Osteoblast (primary cell): ENCODE data around the gene FAM149A. TPM values are rescaled to one million over a fixed set of nuclear protein-coding genes. Genes with fewer than 3 reads are reported as not detected.

Experiments
- DNase-seq: peaks from one replicate; pipeline ENCODE4 v3.0.0; 2011; ENCODE audit warnings: low spot score, mixed read lengths; ENCODE audit not compliant: insufficient read length; ENCODE audit errors: missing footprints
- H2AFZ ChIP-seq: 2 replicates; pipeline ENCODE4 v1.6.0; 2011; ENCODE audit warnings: mild to moderate bottlenecking, low read length
- H3K27ac ChIP-seq: 2 replicates; pipeline ENCODE4 v1.5.1; 2011; ENCODE audit warnings: mild to moderate bottlenecking, low read depth, low read length, moderate library complexity
- H3K27me3 ChIP-seq: 2 replicates; pipeline ENCODE4 v1.6.0; 2012; ENCODE audit warnings: mild to moderate bottlenecking, control low read depth, inconsistent platforms, low read length, moderate library complexity; ENCODE audit not compliant: insufficient read depth
- H3K36me3 ChIP-seq: 2 replicates; pipeline ENCODE4 v1.5.1; 2011; ENCODE audit warnings: mild to moderate bottlenecking, low read length, control low read depth, moderate library complexity; ENCODE audit not compliant: insufficient read depth
- H3K4me1 ChIP-seq: 2 replicates; pipeline ENCODE4 v1.5.1; 2011; ENCODE audit warnings: mild to moderate bottlenecking, low read length, control low read depth, moderate library complexity; ENCODE audit not compliant: insufficient read depth
- H3K4me2 ChIP-seq: 2 replicates; pipeline ENCODE4 v1.6.0; 2011; ENCODE audit warnings: mild to moderate bottlenecking, low read length; ENCODE audit not compliant: insufficient read depth
- H3K4me3 ChIP-seq: fragments of 200-600 bp; sonication (generic); 3 replicates; pipeline ENCODE4 v1.5.1; 2012; ENCODE audit warnings: mild to moderate bottlenecking, low read length, inconsistent platforms; ENCODE audit not compliant: insufficient read depth
- H3K79me2 ChIP-seq: 2 replicates; pipeline ENCODE4 v1.6.0; 2012; ENCODE audit warnings: mild to moderate bottlenecking, low read length, control low read depth, inconsistent platforms; ENCODE audit not compliant: insufficient read depth
- H3K9me3 ChIP-seq: 2 replicates; pipeline ENCODE4 v1.5.1; 2011; ENCODE audit warnings: low read depth, low read length, control low read depth
- H4K20me1 ChIP-seq: 2 replicates; pipeline ENCODE4 v1.6.0; 2012; ENCODE audit warnings: mild to moderate bottlenecking, low read length, control low read depth; ENCODE audit not compliant: insufficient read depth
- total RNA-seq: library from RNA; depleted of rRNA; stranded (reverse); fragments of >200 nt; gene quantifications from 2 replicates; pipeline ENCODE4 v1.2.3, GENCODE V29; 2012
- TF ChIP-seq, protein P1 (sequence below): IDR thresholded peaks from 2 replicates; pipeline ENCODE4 v1.5.1; 2011; ENCODE audit warnings: mild to moderate bottlenecking, low read depth, low read length, moderate library complexity; ENCODE audit errors: extremely low read depth

FAM149A gene
- total RNA-seq, 1 donor, result 3.3 TPM

DNA sequence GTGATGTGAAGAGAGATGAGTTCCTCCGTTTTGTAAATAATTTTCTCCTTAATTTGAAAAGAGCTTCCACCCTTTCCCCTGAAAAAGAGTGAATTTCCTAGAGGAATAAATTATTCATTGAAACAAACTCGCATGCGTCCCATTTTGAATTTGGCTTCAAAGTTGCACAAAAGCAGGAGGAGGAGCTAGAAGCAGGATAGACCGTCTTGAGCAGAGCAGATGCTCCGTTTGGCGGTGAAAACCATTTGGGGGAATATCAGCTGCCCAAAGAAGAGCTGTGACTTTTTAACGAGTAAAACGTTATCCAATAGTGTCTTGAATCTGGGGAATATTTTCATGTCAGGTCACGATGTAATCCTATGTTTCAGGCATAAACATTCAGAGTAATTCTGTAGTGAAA lies 42.0 kb downstream of the FAM149A start:
- Histone ChIP-seq H3K4me2 (no peak overlapping the region), H3K36me3 (no peaks in the 10 kb centered on the region), H4K20me1 (no peaks in the 10 kb centered on the region), H3K9me3 (no peaks in the 10 kb centered on the region), H2AFZ (no peak overlapping the region), H3K27me3 (peaks cover 10% of the 10 kb centered on the region), H3K27ac (no peak overlapping the region), H3K4me1 (peaks cover 8% of the 10 kb centered on the region), H3K79me2 (no peaks in the 10 kb centered on the region), H3K4me3 (no peak overlapping the region)
- no peak for DNase-seq
- TF ChIP-seq, protein P1, sequence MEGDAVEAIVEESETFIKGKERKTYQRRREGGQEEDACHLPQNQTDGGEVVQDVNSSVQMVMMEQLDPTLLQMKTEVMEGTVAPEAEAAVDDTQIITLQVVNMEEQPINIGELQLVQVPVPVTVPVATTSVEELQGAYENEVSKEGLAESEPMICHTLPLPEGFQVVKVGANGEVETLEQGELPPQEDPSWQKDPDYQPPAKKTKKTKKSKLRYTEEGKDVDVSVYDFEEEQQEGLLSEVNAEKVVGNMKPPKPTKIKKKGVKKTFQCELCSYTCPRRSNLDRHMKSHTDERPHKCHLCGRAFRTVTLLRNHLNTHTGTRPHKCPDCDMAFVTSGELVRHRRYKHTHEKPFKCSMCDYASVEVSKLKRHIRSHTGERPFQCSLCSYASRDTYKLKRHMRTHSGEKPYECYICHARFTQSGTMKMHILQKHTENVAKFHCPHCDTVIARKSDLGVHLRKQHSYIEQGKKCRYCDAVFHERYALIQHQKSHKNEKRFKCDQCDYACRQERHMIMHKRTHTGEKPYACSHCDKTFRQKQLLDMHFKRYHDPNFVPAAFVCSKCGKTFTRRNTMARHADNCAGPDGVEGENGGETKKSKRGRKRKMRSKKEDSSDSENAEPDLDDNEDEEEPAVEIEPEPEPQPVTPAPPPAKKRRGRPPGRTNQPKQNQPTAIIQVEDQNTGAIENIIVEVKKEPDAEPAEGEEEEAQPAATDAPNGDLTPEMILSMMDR, result no peak

DNA sequence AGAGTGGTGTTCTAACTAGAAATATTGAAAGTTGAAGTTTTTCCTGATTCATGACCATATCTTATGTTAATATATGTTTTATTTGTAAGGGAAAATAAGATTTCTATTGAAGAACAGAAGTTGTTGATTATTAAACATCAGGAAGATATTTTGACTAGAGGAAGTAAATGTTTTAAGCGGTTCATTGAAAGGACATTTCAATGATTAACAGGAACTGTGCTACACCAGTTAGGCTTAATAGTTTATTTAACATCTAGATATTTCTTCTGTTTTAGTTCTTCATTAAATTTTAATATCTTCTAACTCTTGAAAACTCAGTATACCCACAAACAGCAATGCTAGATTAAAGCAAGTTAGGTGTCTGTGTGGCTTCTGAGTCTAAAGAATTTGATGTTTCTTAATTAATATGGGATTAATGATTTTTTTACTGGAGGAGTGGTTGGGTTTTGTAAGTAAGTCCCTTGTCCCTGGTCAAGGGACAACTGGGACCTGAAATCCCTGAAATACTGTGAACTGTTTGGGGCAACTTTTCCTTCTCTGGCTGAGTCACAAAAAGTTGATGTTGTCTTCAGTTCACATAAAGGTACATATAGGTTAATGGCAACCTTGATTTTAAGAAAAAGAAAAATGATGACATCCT lies 44.0 kb downstream of the FAM149A start:
- Histone ChIP-seq H3K27me3 (peaks cover 10% of the 10 kb centered on the region), H3K79me2 (no peaks in the 10 kb centered on the region)
- TF ChIP-seq, protein P1, result no peak

DNA sequence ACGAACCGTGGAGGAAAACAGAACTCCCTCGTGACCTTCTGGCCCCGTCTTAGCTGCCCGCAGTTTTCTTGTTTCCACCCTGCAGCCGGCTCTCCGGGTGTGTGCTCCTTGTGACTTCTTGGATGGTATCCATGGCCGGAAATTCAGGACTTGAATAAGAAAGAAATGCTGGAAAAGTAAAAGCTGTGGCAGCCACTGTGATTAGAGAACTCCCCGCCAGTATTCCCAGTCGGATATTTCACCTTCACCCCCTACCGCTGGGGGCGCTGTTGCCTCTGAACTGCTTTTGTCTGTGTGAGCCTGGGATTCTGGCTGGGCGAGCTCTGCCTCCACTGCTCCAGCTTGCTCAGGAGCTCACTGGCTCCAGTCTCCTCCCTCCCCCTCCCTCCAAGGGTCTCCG lies 45.4 kb downstream of the FAM149A start:
- DNase-seq, result no peak
- no peak overlapping the region for H3K4me3 ChIP-seq
- no peaks in the 10 kb centered on the region for H3K36me3 ChIP-seq
- no peak overlapping the region for H2AFZ ChIP-seq
- no peak overlapping the region for H3K4me2 ChIP-seq
- no peaks in the 10 kb centered on the region for H3K79me2 ChIP-seq
- no peaks in the 10 kb centered on the region for H3K9me3 ChIP-seq
- TF ChIP-seq, protein P1, result peak; percentile 65
- H3K27me3 ChIP-seq, result peaks cover 10% of the 10 kb centered on the region
- no peak overlapping the region for H3K27ac ChIP-seq
- no peaks in the 10 kb centered on the region for H4K20me1 ChIP-seq
- peaks cover 5% of the 10 kb centered on the region for H3K4me1 ChIP-seq

More for the DNA sequence above, 44.0 kb downstream of the FAM149A start:
- Histone ChIP-seq H2AFZ (no peak overlapping the region), H3K4me2 (no peak overlapping the region), H3K4me1 (peaks cover 8% of the 10 kb centered on the region), H3K4me3 (no peak overlapping the region), H3K36me3 (no peaks in the 10 kb centered on the region), H3K9me3 (no peaks in the 10 kb centered on the region), H3K27ac (no peak overlapping the region), H4K20me1 (no peaks in the 10 kb centered on the region)
- no peak for DNase-seq

DNA sequence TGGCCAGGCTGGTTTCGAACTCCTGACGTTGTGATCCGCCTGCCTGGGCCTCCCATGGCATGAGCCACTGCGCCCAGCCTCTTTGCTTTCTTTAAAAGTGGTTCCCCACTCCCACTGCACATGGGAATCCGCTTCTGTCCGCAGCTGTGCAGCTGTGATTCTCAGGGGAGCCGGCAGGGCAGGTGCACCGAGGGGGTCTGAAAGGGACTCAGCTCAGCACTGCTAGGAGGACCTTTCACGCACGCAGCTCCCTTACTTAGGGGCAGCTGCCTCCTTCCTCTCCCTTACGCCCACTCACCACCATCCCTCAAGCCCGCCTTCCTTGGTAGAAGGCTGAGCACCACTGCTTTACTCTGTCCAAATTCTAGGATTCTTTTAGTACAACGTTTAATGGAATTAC lies 46.4 kb downstream of the FAM149A start:
- H3K9me3 ChIP-seq, result no peaks in the 10 kb centered on the region
- H3K4me1 ChIP-seq, result no peaks in the 10 kb centered on the region
- peaks cover 10% of the 10 kb centered on the region for H3K27me3 ChIP-seq
- TF ChIP-seq, protein P1, result no peak
- H3K27ac ChIP-seq, result no peak overlapping the region
- no peak for DNase-seq
- no peak overlapping the region for H3K4me3 ChIP-seq
- no peaks in the 10 kb centered on the region for H4K20me1 ChIP-seq
- no peak overlapping the region for H2AFZ ChIP-seq
- no peaks in the 10 kb centered on the region for H3K36me3 ChIP-seq
- no peaks in the 10 kb centered on the region for H3K79me2 ChIP-seq
- no peak overlapping the region for H3K4me2 ChIP-seq
